Lower leg skin (tissue), 3 donors: Measurements from ENCODE around the gene B4GALT6.

Experiments
- POLR2A ChIP-seq, 2 donors: fragments of 450-650 bp; IDR thresholded peaks; one replicate each; pipeline ENCODE4 v1.6.1; 2016 to 2017; ENCODE audit warnings: antibody characterized with exemption in 2 of 2, mild to moderate bottlenecking in 1 of 2, moderate library complexity in 1 of 2
- TF ChIP-seq, protein P1 (sequence below), 3 donors: fragments of 450-650 bp; IDR thresholded peaks; one replicate each; pipeline ENCODE4 v1.5.1; 2016; ENCODE audit warnings: antibody characterized with exemption in 3 of 3, mild to moderate bottlenecking in 3 of 3, moderate library complexity in 2 of 3

DNA sequence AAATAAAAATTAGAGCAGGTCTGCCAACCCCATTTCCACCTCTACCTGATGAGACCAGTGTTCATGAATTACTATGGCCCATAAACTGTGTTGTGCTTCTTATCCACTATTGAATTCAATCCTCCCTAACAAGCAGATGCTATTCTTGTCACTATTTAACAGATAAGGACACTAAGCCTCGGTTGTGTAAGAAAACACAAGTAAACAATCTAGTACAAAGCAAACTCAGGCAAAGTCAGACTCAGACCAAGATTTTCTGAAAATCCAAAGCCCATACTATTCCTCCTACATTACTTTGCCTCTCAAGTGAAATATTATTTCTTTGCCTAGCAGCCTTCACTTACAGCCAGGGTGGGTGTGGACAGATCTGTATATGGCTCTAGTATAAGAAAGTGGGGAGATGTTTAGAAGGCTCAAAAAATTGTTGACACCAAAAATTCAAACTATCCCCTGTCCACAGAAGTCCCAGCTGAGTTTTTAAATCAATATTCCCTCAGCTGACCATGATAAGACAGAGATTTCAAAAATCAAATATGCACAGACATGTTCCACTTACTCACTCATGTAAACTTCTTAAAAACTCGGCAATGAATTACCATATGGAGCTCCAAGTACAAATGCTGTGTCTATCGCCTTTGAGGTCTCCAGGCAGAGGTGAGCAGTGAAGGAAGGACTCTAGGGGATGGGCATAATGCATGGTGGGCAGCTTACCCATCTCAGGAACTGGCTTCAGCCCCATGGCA is 108.7 kb downstream of the B4GALT6 start:
- TF ChIP-seq, protein P1, sequence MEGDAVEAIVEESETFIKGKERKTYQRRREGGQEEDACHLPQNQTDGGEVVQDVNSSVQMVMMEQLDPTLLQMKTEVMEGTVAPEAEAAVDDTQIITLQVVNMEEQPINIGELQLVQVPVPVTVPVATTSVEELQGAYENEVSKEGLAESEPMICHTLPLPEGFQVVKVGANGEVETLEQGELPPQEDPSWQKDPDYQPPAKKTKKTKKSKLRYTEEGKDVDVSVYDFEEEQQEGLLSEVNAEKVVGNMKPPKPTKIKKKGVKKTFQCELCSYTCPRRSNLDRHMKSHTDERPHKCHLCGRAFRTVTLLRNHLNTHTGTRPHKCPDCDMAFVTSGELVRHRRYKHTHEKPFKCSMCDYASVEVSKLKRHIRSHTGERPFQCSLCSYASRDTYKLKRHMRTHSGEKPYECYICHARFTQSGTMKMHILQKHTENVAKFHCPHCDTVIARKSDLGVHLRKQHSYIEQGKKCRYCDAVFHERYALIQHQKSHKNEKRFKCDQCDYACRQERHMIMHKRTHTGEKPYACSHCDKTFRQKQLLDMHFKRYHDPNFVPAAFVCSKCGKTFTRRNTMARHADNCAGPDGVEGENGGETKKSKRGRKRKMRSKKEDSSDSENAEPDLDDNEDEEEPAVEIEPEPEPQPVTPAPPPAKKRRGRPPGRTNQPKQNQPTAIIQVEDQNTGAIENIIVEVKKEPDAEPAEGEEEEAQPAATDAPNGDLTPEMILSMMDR (IDR thresholded peaks at IDR 0.05): no peak
- no peak for TF ChIP-seq POLR2A (IDR thresholded peaks at IDR 0.05)
